ENCODE data around the gene DENND5A.
A peak's percentile ranks its signal among the peaks of the same experiment; 100 is the strongest.
"Not testable (repeated sequence)": the region's sequence is repeated elsewhere in the genome, so short reads cannot be mapped to it uniquely, and the experiment has no call there.

DENND5A gene

GRCh38 chr11:9170450-9170849 lies 94.7 kb downstream of the DENND5A start:
- DNase-seq = no peak

DNA sequence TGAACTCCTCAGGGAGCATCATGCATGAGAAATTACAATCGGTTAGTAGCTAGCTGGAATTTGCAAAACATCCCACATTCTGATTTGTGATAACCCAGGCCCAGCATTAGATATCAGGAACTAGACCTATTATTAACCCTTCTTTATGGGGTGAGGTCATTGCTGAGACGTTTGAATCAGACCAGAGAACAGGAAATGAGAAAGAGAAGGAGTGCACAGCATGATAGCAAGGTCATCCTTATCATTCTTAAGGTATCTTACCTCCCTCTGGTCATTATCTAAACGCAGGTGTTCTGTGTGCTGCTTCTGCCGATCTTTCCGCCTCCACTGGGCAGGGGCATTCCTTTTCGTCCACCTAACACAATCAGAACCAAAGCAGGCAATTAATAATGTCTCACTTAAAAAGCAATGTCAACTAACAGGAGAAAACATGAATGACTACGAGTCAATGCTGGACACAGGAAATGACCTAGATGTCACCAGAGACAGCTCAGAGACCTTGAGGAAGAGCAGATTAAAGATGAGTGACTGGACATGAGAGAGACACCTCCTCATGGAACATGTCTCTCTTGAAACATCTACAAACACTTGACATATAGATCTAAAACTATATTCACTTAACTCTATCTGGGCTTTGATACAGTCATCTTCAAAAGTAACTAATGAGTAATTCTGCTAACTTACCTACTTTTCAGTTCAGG lies 95.4 kb downstream of the DENND5A start:
- no peak for DNase-seq

DNA sequence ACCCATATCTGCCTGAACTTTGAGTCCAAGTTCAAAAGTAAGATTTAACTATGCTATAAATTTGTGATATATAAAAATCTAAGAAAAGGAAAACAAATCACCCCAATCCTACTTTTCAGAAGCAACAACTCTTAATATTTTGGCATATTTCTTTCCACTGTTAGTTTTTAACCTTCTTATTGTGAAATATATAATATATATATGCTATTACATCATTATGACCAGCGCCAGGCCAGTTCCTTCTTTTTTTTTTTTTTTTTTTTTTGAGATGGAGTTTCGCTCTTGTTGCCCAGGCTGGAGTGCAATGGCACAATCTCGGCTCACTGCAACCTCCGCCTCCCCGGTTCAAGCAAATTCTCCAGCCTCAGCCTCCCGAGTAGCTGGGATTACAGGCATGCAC lies 103.2 kb downstream of the DENND5A start:
- DNase-seq = not testable (repeated sequence)

DNA sequence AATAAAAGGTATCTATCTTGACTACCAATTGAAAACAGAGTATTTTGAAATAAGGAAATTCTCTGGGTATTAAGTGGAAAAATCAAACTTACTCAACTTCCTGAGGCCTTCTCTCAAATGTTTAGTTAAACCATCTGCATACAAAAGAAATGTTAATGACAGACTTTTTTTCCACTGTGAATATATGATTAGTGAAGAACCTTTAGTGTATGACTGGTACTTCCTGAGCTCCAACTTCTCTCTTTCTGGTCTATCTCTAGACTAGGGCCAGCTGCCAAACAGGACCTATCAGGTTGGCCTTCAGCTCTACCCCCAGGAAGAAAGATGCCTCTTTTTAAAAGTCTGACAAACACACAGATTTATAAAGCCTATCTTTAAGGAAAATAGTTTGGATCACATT lies 105.0 kb downstream of the DENND5A start:
- no peak for DNase-seq

- no peak for DNase-seq
These were observed 106.2 kb downstream of the DENND5A start for GRCh38 chr11:9158898-9159391.

DNA sequence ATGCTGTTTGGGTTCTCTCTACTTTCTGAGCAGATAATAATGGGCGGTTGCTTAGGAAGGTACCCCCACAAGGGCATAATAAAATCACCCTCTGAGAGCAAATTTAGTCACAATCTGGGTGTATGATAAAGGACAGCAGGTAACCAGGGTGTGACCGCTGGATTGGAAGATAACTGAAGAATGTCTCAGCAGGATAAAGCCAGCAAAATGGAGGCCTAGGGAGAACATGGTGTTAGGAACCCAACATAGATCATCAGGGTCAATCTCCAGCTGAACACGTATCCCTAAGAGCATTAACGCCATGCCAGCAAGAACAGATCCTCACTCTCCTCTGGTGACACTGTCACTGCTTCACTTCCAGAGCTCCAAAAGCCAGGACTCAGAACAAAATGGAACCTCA lies 109.2 kb downstream of the DENND5A start:
- DNase-seq = no peak

GRCh38 chr11:9153651-9154050 lies 111.5 kb downstream of the DENND5A start:
- DNase-seq = peak; percentile 2

DNA sequence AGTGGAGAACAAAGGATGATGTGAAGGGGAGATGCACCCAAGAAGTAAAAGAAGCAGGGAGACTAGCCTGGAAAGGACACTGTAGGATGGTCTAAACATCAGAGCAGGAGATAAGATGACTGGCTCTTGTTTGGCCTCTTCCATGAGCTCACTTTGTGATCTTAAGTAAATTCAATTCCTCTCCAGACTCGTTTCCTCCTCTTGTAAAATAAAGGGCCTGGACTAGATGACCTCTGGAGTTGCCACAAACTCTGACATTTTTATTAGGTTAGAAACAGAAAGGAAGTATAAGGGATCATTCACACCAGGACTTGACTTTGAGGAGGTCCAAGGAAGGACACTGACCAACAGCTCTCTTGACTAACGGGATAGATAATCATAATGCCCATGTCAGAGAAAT lies 113.5 kb downstream of the DENND5A start:
- DNase-seq = no peak

DNA sequence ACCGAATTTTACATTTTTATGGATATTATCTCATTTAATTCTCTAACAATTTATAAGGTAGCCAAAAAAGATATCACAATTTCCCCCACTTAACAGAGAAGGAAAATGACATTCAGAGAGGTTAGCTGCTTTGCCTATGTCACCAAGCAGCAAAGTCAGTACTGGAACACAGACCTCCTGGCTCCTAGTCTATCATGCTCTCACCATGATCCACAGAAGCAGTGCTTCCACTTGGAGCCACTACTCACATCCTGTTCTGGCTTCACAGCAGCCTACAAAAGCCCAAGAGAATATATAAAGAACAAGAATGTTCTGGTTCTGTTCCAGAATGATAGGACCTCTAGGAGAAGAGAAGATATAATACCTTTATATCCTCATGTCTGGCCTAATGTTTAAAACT lies 114.2 kb downstream of the DENND5A start:
- DNase-seq = no peak

DNA sequence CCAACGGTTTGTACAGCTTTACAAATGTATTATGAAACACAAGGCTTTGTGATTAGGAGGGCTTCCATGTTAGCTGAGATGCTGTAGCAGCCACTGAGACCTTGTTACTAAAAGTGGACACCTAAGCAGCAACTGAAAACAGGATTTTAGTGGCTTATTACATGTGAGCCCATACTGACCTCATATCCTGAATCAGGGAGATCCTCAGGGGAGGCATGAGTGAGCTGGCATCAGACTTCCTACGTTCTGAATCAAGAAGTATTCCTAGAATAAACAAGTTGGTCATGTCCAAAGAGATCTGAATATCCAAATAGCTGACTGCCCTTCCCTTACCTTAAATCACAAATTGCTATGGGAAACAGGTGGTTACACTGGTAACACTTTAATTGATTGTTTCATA lies 114.6 kb downstream of the DENND5A start:
- DNase-seq = no peak

DNA sequence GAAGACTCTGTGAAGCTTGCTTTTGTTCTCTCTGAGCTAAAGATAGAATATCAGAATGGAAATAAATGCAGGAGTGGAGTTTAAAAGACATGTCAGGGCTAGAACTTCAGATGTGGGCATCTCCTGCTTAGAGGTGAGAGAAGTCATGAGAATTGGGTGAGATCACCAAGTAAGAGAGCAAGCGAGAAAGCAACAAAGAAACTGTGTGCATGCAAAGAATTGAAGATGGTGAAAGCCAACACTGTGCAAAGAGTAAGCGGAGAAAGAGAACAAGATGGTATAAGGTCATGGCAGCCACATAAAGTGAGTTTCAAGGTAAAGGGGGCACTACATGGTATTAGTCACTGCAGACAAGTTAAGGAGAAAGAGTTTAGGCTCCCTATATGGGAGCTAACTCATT lies 116.4 kb downstream of the DENND5A start:
- DNase-seq = no peak

DNA sequence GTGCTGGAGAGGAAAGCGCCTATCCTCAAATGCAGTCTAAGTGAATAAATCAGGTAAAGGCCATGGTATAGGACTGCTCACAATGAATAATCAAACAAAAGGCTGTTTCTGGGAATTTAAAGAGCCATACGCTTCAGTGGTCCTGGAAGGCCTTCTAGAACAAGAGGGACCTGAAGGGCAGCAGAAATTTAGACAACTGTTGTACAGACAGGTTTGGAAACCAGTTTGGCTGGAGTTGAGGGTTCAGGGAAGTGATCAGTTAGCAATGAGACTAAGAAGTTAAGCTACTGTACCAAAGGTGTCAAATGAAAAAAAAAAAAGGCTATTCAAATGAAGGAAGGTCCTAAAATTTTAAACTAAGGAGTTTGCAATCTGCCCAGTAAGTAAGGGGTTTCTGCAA lies 117.1 kb downstream of the DENND5A start:
- no peak for DNase-seq

- no peak for DNase-seq
These were observed 118.7 kb downstream of the DENND5A start for GRCh38 chr11:9146477-9146876.

DNA sequence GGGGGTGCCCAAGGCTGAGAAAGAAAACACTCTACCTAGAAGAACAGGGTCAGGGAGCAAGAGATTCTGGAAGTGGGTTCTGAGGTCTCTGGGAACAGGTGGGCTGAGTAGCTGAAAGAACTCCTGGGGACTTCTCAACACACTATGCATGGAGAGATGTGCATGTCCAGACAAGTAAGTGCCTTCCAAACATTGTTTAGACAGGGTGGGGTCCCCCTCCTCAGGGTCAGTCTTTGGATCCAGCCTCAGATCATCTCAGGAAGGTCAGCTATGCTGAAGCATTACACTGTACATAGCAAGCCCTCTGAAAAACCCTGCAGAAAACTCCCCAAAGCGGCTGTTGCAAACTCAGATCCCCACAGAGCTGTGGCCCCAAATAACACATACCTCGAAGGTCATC lies 119.9 kb downstream of the DENND5A start:
- DNase-seq = no peak

GRCh38 chr11:9144828-9145227 lies 120.3 kb downstream of the DENND5A start:
- no peak for DNase-seq

DNA sequence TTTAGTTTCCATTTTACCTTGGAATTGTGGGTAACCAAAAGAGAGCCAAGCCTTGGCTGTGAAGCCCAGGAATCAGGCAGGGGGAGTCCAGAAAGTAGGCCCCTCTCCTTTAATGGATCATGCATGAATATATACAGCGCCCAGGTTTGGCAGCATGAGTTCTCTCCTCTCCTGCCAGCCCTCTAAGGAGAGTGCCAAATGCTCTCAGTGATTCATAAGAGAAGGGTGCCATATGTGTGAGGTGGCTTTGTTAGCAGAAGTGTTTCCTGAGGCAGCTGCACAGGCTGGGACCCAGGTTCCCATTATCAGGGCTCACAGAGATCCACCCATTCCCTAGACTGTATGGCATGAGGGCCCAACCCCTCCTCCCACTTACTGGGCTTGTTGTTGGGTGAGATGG lies 121.4 kb downstream of the DENND5A start:
- DNase-seq = no peak

DNA sequence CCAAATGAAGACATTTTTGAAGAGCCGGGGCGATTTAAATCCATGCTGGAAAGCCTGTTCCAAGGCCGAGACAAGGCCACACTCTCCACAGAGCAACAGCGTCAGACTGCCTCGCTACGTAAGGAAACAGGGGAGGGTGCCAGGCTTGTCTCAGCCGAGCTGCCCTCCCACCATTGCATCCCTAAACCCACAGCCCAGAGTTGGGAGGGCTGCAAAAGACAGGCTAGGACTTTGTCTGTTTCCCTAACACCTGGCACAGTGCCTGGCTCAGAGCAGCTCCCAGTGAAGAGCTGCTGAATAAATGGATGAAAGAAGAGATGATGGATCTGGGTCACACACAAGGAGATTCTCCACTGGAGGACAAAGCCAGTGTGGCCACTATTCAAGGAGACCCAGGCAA lies 122.4 kb downstream of the DENND5A start:
- no peak for DNase-seq

GRCh38 chr11:9141186-9141585 lies 124.0 kb downstream of the DENND5A start:
- no peak for DNase-seq

DNA sequence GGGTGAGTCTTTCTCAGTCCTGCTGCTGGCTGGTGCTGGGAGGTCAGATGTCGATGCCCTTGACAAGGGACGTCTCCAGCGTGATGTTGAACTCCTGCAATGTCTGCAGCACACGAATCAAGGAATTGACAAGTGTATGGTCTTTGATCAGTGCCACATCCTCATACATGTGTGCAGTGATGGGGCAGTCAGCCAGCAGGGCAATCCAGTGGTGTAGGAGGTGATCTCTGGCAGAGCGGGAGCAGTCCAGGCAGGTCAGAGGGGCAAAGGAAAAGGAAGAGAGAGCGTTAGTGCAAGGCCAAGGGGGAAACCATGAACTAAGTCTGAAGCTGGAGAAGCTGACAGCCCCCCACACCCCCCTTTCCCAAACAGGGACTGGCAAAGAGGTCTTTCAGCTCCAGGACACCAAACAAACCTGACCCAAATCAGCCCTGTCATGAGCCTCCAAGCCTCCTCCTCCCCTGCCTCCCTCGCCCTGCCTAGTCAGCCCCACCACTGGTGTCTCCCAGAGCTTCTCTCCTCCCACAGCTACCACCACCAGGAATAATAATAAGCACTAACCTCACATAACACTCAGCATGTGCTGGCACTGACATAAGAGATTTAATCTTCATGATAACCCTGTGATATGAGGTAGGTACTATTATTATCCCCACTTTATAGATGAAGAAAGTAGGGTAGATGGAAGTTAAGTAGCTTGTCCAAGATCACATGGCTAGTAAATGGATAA lies 125.4 kb downstream of the DENND5A start:
- no peak for DNase-seq

- DNase-seq = peak; percentile 9
These were observed 126.3 kb downstream of the DENND5A start for GRCh38 chr11:9138612-9139579.

- no peak for DNase-seq
These were observed 127.1 kb downstream of the DENND5A start for GRCh38 chr11:9138133-9138453.

GRCh38 chr11:9137293-9138132 lies 127.6 kb downstream of the DENND5A start:
- peak; percentile 70 for DNase-seq

GRCh38 chr11:9136741-9137140 lies 128.4 kb downstream of the DENND5A start:
- DNase-seq = no peak

Measured in NCI-H1436 (cell line).